ENCODE results near the gene RBM27. TPM values are rescaled to one million over a fixed set of nuclear protein-coding genes. Genes with fewer than 3 reads are reported as not detected.

The RBM27 gene
- total RNA-seq, 2 donors from 2014 or later: 20.7 to 21.7 TPM

DNA sequence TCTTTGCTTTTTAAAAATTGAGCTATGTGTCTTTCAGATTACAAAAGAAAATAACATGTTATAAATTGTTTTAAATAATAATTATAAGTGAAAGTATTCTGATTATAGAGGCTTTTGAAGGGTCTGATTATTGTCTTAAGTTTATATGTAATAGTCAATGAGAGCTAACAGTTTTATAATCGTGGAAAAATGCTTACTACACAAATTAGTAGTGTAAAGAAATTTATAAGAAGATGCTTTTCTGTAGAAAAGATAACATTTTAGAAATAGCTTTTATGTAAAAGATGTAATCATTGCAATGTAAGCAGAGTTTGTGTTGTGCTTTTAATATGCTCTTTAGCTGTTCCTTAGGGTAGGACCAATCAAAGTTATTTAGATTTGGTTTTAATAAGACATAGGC lies 18.6 kb downstream of the RBM27 start:
- H3K4me1 Mint-ChIP-seq: peaks cover 4% of the 10 kb centered on the region
- ATAC-seq (replicated peaks): no peak
- no peak overlapping the region for H3K4me3 Mint-ChIP-seq
- H3K36me3 Mint-ChIP-seq (ENCODE audit: low read depth): peaks cover 80% of the 10 kb centered on the region
- H3K27me3 Mint-ChIP-seq: no peaks in the 10 kb centered on the region
- no peaks in the 10 kb centered on the region for H3K9me3 Mint-ChIP-seq
- H3K27ac Mint-ChIP-seq: no peak overlapping the region

DNA sequence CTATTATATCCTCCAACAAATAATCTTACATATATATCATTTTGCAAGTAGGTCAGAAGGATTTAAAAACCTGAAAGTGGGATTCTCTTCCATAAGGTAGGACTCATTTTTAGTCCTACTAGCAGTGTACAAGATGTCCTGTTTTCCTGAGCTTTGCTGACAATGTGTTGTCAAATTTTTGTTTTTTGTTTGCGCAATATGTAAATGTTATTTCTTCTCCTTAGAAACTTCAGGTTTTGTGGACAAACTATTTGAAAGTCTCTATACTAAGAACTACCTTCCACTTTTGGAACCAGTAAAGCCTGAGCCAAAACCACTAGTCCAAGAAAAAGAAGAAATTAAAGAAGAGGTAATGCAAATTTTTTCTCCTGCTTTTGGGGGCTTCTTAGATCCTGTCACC lies 19.8 kb downstream of the RBM27 start:
- ATAC-seq (replicated peaks): no peak
- Mint-ChIP-seq H3K9me3 (no peaks in the 10 kb centered on the region), H3K27ac (no peak overlapping the region), H3K27me3 (no peaks in the 10 kb centered on the region), H3K36me3 (ENCODE audit: low read depth) (peaks cover 85% of the 10 kb centered on the region), H3K4me1 (peaks cover 4% of the 10 kb centered on the region), H3K4me3 (no peak overlapping the region)

- H3K9me3 Mint-ChIP-seq: no peaks in the 10 kb centered on the region
- H3K4me3 Mint-ChIP-seq: no peak overlapping the region
- ATAC-seq (replicated peaks): no peak
- no peak overlapping the region for H3K27ac Mint-ChIP-seq
- no peaks in the 10 kb centered on the region for H3K27me3 Mint-ChIP-seq
- peaks cover 100% of the 10 kb centered on the region for H3K36me3 Mint-ChIP-seq (ENCODE audit: low read depth)
- H3K4me1 Mint-ChIP-seq: no peaks in the 10 kb centered on the region
Measured at GRCh38 chr5:146229222-146229621, 25.8 kb downstream of the RBM27 start.

DNA sequence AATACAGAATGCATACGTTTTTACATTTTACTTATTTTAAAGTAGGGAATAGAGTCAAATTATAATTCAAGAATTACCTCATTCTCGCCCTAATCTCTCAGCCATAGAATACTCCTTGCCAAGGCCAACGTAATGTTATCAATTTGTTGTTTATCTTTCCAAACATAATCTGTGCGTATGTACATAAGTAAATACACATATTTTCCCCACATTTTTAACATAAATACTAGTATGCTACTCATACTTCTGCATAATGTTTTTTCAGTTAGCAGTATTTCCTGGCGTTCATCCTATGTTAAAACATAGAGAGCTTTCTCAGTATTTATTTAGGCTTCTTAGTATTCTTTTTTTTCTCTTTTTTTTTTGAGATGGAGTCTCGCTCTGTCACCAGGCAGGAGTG lies 28.8 kb downstream of the RBM27 start:
- no peak for ATAC-seq (replicated peaks)
- Mint-ChIP-seq H3K36me3 (ENCODE audit: low read depth) (peaks cover 99% of the 10 kb centered on the region), H3K27me3 (no peaks in the 10 kb centered on the region), H3K27ac (no peak overlapping the region), H3K4me1 (no peaks in the 10 kb centered on the region), H3K9me3 (no peaks in the 10 kb centered on the region), H3K4me3 (no peak overlapping the region)

- H3K36me3 Mint-ChIP-seq (ENCODE audit: low read depth): peaks cover 99% of the 10 kb centered on the region
- no peak overlapping the region for H3K27ac Mint-ChIP-seq
- H3K4me1 Mint-ChIP-seq: no peaks in the 10 kb centered on the region
- ATAC-seq (replicated peaks): no peak
- H3K27me3 Mint-ChIP-seq: no peaks in the 10 kb centered on the region
- no peak overlapping the region for H3K4me3 Mint-ChIP-seq
- H3K9me3 Mint-ChIP-seq: no peaks in the 10 kb centered on the region
Measured at GRCh38 chr5:146233441-146233840, 30.0 kb downstream of the RBM27 start.

DNA sequence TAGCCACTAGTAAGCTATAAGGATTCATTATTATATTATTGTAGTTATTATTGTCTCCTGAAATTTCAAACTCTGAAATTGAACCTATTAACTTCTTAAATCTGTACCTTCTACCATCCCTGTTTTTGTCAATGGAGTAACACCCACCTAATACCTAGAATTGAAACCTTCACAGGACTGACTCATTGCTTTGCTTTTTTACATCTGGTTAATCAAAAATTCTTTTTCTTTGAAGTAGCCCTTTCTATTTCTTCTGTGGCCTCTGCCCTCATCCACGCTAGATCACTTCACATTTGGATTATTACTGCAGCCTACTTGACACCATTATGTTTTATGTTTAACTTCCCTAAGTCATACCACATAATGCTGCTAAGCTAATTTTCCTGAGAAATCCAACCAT lies 35.6 kb downstream of the RBM27 start:
- Mint-ChIP-seq H3K36me3 (ENCODE audit: low read depth) (peaks cover 87% of the 10 kb centered on the region), H3K4me1 (peaks cover 12% of the 10 kb centered on the region), H3K9me3 (no peaks in the 10 kb centered on the region), H3K27me3 (no peaks in the 10 kb centered on the region), H3K4me3 (peak overlapping the region; percentile 1), H3K27ac (no peak overlapping the region)
- ATAC-seq (replicated peaks): peak; percentile 98

DNA sequence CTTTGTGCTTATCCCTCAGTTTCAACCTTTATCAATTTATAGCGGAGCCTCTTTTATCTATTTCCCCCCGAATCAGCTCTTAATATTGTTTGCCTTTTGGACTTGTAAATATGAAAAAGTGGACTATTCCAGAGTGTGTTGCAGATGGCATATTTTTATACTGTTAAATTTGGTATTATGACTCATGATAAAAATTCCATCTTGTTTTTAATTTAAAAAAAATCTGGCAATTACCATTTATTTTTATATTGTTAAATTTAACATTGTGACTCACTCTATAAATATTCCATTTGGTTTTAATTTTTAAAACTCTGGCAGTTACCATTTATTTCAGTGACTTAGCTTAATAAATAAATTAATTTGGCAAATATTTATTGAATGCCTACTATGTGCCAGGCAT lies 37.5 kb downstream of the RBM27 start:
- no peak overlapping the region for H3K4me3 Mint-ChIP-seq
- no peak for ATAC-seq (replicated peaks)
- H3K4me1 Mint-ChIP-seq: peaks cover 17% of the 10 kb centered on the region
- no peaks in the 10 kb centered on the region for H3K27me3 Mint-ChIP-seq
- H3K27ac Mint-ChIP-seq: no peak overlapping the region
- H3K36me3 Mint-ChIP-seq (ENCODE audit: low read depth): peaks cover 87% of the 10 kb centered on the region
- no peaks in the 10 kb centered on the region for H3K9me3 Mint-ChIP-seq

DNA sequence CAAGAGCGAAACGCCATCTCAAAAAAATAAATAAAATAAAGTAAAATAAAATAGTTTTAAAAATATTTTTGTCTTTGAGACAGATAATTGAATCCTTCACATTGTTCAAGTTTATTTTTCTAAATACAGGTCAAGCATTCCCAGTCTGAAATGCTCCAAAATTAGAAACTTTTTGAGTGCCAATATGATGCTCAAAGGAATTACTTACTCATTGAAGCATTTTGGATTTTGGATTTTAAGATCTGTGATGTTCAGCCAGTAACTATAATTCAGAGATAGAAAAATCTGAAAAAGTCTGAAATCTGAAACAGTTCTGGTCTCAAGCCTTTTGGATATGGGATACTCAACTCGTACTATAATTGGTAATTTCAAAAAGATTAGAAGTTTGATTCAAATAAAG lies 39.8 kb downstream of the RBM27 start:
- H3K36me3 Mint-ChIP-seq (ENCODE audit: low read depth): peaks cover 87% of the 10 kb centered on the region
- ATAC-seq (replicated peaks): no peak
- no peak overlapping the region for H3K27ac Mint-ChIP-seq
- H3K4me1 Mint-ChIP-seq: peaks cover 22% of the 10 kb centered on the region
- H3K27me3 Mint-ChIP-seq: no peaks in the 10 kb centered on the region
- H3K9me3 Mint-ChIP-seq: no peaks in the 10 kb centered on the region
- no peak overlapping the region for H3K4me3 Mint-ChIP-seq

- Mint-ChIP-seq H3K36me3 (ENCODE audit: low read depth) (peaks cover 89% of the 10 kb centered on the region), H3K4me1 (peaks cover 19% of the 10 kb centered on the region), H3K9me3 (no peaks in the 10 kb centered on the region), H3K27me3 (no peaks in the 10 kb centered on the region), H3K4me3 (no peak overlapping the region), H3K27ac (no peak overlapping the region)
- ATAC-seq (replicated peaks): no peak
Measured at GRCh38 chr5:146248561-146248960, 45.2 kb downstream of the RBM27 start.

DNA sequence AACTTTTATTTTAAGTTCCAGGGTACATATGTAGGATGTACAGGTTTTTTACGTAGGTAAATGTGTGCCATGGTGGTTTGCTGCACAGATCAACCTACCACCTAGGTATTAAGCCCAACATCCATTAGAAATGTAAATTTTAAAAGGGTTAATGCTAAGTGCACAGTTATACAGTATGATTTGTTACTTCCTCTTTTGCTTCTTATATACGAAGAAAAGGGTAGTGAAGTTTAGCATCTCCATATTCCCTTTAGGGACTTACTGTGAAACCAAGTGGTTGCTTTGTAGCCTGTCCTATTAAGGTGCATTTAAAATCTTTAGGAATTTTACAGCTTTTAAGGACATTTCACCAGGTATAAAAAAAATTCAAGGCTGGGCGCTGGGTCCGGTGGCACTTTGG lies 46.4 kb downstream of the RBM27 start:
- H3K4me3 Mint-ChIP-seq: no peak overlapping the region
- no peaks in the 10 kb centered on the region for H3K9me3 Mint-ChIP-seq
- peaks cover 90% of the 10 kb centered on the region for H3K36me3 Mint-ChIP-seq (ENCODE audit: low read depth)
- peaks cover 23% of the 10 kb centered on the region for H3K4me1 Mint-ChIP-seq
- H3K27me3 Mint-ChIP-seq: no peaks in the 10 kb centered on the region
- no peak for ATAC-seq (replicated peaks)
- H3K27ac Mint-ChIP-seq: no peak overlapping the region

Other genes starting within 250 kb of the RBM27 start
- under 1 TPM; 0.45 to 0.69 TPM for gene PLAC8L1, start 98.0 kb upstream of the RBM27 start, total RNA-seq
- 100 to 1,000 TPM in 1 of 2 donors, 10 to 100 TPM in 1; 90.3 to 147 TPM for gene LARS1, start 21.0 kb upstream of the RBM27 start, total RNA-seq
- gene POU4F3, start 135.2 kb downstream of the RBM27 start, total RNA-seq: not detected
- 100 to 1,000 TPM in 1 of 2 donors, 10 to 100 TPM in 1; 84.1 to 110 TPM for gene TCERG1, start 243.7 kb downstream of the RBM27 start, total RNA-seq

Measured in activated T-helper 17 cell treated with anti-CD3 and anti-CD28 coated beads, Interleukin-2, amount 50 U/mL, for 72 hours (primary cell).